ENCODE data around the gene XPO5.
"Not testable (repeated sequence)": the region's sequence is repeated elsewhere in the genome, so short reads cannot be mapped to it uniquely, and the experiment has no call there.

The XPO5 gene

GRCh38 chr6:43582911-43583310 lies 7.1 kb upstream of the XPO5 start:
- no peak for DNase-seq

- no peak for DNase-seq
Observed at GRCh38 chr6:43579171-43579570, 3.3 kb upstream of the XPO5 start.

- DNase-seq = no peak
Observed at GRCh38 chr6:43578748-43579147, 2.9 kb upstream of the XPO5 start.

GRCh38 chr6:43575105-43575771 lies 600 bp downstream of the XPO5 start:
- DNase-seq = no peak

GRCh38 chr6:43572015-43572414 lies 3.8 kb downstream of the XPO5 start:
- DNase-seq = no peak

GRCh38 chr6:43570876-43571441 lies 4.9 kb downstream of the XPO5 start:
- no peak for DNase-seq

GRCh38 chr6:43559328-43559727 lies 16.5 kb downstream of the XPO5 start:
- DNase-seq = no peak

- not testable (repeated sequence) for DNase-seq
Observed at GRCh38 chr6:43557620-43558019, 18.2 kb downstream of the XPO5 start.

- no peak for DNase-seq
Observed at GRCh38 chr6:43547222-43547621, 28.6 kb downstream of the XPO5 start.

- no peak for DNase-seq
Observed at GRCh38 chr6:43544461-43544860, 31.4 kb downstream of the XPO5 start.

GRCh38 chr6:43541774-43542471 lies 33.9 kb downstream of the XPO5 start:
- no peak for DNase-seq

- no peak for DNase-seq
Observed at GRCh38 chr6:43540507-43540906, 35.3 kb downstream of the XPO5 start.

- DNase-seq = not testable (repeated sequence)
Observed at GRCh38 chr6:43539409-43539808, 36.4 kb downstream of the XPO5 start.

GRCh38 chr6:43538986-43539385 lies 36.9 kb downstream of the XPO5 start:
- not testable (repeated sequence) for DNase-seq

- no peak for DNase-seq
Observed at GRCh38 chr6:43532201-43532600, 43.6 kb downstream of the XPO5 start.

GRCh38 chr6:43524483-43524961 lies 51.3 kb downstream of the XPO5 start:
- no peak for DNase-seq

GRCh38 chr6:43523284-43523683 lies 52.6 kb downstream of the XPO5 start:
- no peak for DNase-seq

- no peak for DNase-seq
Observed at GRCh38 chr6:43522547-43523261, 53.1 kb downstream of the XPO5 start.

- DNase-seq = no peak
Observed at GRCh38 chr6:43521836-43522235, 54.0 kb downstream of the XPO5 start.

GRCh38 chr6:43520097-43520496 lies 55.7 kb downstream of the XPO5 start:
- DNase-seq = no peak

GRCh38 chr6:43517505-43518357 lies 58.1 kb downstream of the XPO5 start:
- no peak for DNase-seq

GRCh38 chr6:43516697-43517504 lies 58.9 kb downstream of the XPO5 start, which contains the start of the genes POLR1C and YIPF3:
TSS of gene POLR1C (plus strand) at chr6:43517089. CDS start at chr6:43517110, 21 bp downstream.
TSS of gene YIPF3 (minus strand) at chr6:43516926. CDS start at chr6:43516807, 119 bp downstream.
- DNase-seq = peak; percentile 96

Measured in DMS 273 treated with DMSO at 0.1 percent for 48 hours (cell line).